ENCODE results near the gene PACS1. TPM values are rescaled to one million over a fixed set of nuclear protein-coding genes. Genes with fewer than 3 reads are reported as not detected.

Gene PACS1
- total RNA-seq, 1 donor from 2014 or later, result 75.6 TPM

- Mint-ChIP-seq H3K27ac (no peak overlapping the region), H3K27me3 (ENCODE audit: low read depth) (no peaks in the 10 kb centered on the region), H3K9me3 (no peaks in the 10 kb centered on the region), H3K4me1 (ENCODE audit: low read depth) (peaks cover 13% of the 10 kb centered on the region), H3K36me3 (ENCODE audit: low read depth) (peaks cover 39% of the 10 kb centered on the region), H3K4me3 (ENCODE audit: low read depth) (no peak overlapping the region)
- no peak for DNase-seq (ENCODE audit: low spot score)
- intact Hi-C loops (cut with micrococcal nuclease), result no loop called here
Observed at GRCh38 chr11:66226101-66226500, 156.0 kb downstream of the PACS1 start.

GRCh38 chr11:66227700-66228099 is 157.6 kb downstream of the PACS1 start:
- Mint-ChIP-seq H3K9me3 (no peaks in the 10 kb centered on the region), H3K36me3 (ENCODE audit: low read depth) (peaks cover 41% of the 10 kb centered on the region), H3K4me3 (ENCODE audit: low read depth) (no peak overlapping the region), H3K4me1 (ENCODE audit: low read depth) (peaks cover 3% of the 10 kb centered on the region), H3K27ac (no peak overlapping the region), H3K27me3 (ENCODE audit: low read depth) (no peaks in the 10 kb centered on the region)
- intact Hi-C loops (cut with micrococcal nuclease), result no loop called here
- DNase-seq (ENCODE audit: low spot score), result no peak

- Mint-ChIP-seq H3K9me3 (no peaks in the 10 kb centered on the region), H3K27me3 (ENCODE audit: low read depth) (no peaks in the 10 kb centered on the region), H3K4me1 (ENCODE audit: low read depth) (peaks cover 3% of the 10 kb centered on the region), H3K27ac (no peak overlapping the region), H3K36me3 (ENCODE audit: low read depth) (peaks cover 47% of the 10 kb centered on the region), H3K4me3 (ENCODE audit: low read depth) (no peak overlapping the region)
- DNase-seq (ENCODE audit: low spot score), result no peak
- intact Hi-C loops (cut with micrococcal nuclease), result no loop called here
Observed at GRCh38 chr11:66228521-66228920, 158.4 kb downstream of the PACS1 start.

GRCh38 chr11:66230156-66230555 is 160.1 kb downstream of the PACS1 start:
- DNase-seq (ENCODE audit: low spot score), result no peak
- H3K27ac Mint-ChIP-seq, result no peak overlapping the region
- H3K27me3 Mint-ChIP-seq (ENCODE audit: low read depth), result no peaks in the 10 kb centered on the region
- no peak overlapping the region for H3K4me3 Mint-ChIP-seq (ENCODE audit: low read depth)
- intact Hi-C loops (cut with micrococcal nuclease), result no loop called here
- H3K9me3 Mint-ChIP-seq, result no peaks in the 10 kb centered on the region
- H3K4me1 Mint-ChIP-seq (ENCODE audit: low read depth), result peaks cover 3% of the 10 kb centered on the region
- peaks cover 56% of the 10 kb centered on the region for H3K36me3 Mint-ChIP-seq (ENCODE audit: low read depth)

GRCh38 chr11:66230978-66231377 is 160.9 kb downstream of the PACS1 start:
- Mint-ChIP-seq H3K27ac (no peak overlapping the region), H3K4me3 (ENCODE audit: low read depth) (no peak overlapping the region), H3K4me1 (ENCODE audit: low read depth) (peaks cover 3% of the 10 kb centered on the region), H3K9me3 (no peaks in the 10 kb centered on the region), H3K27me3 (ENCODE audit: low read depth) (no peaks in the 10 kb centered on the region), H3K36me3 (ENCODE audit: low read depth) (peaks cover 61% of the 10 kb centered on the region)
- DNase-seq (ENCODE audit: low spot score), result no peak
- intact Hi-C loops (cut with micrococcal nuclease), result no loop called here

GRCh38 chr11:66231561-66231960 is 161.5 kb downstream of the PACS1 start:
- H3K4me1 Mint-ChIP-seq (ENCODE audit: low read depth), result no peaks in the 10 kb centered on the region
- no peak for DNase-seq (ENCODE audit: low spot score)
- no peak overlapping the region for H3K27ac Mint-ChIP-seq
- H3K36me3 Mint-ChIP-seq (ENCODE audit: low read depth), result peaks cover 61% of the 10 kb centered on the region
- H3K27me3 Mint-ChIP-seq (ENCODE audit: low read depth), result no peaks in the 10 kb centered on the region
- no peaks in the 10 kb centered on the region for H3K9me3 Mint-ChIP-seq
- intact Hi-C loops (cut with micrococcal nuclease), result no loop called here
- H3K4me3 Mint-ChIP-seq (ENCODE audit: low read depth), result no peak overlapping the region

- no peak overlapping the region for H3K27ac Mint-ChIP-seq
- no peaks in the 10 kb centered on the region for H3K4me1 Mint-ChIP-seq (ENCODE audit: low read depth)
- no peaks in the 10 kb centered on the region for H3K27me3 Mint-ChIP-seq (ENCODE audit: low read depth)
- intact Hi-C loops (cut with micrococcal nuclease), result no loop called here
- H3K4me3 Mint-ChIP-seq (ENCODE audit: low read depth), result no peak overlapping the region
- no peak for DNase-seq (ENCODE audit: low spot score)
- peaks cover 59% of the 10 kb centered on the region for H3K36me3 Mint-ChIP-seq (ENCODE audit: low read depth)
- H3K9me3 Mint-ChIP-seq, result no peaks in the 10 kb centered on the region
Observed at GRCh38 chr11:66232769-66233168, 162.7 kb downstream of the PACS1 start.

GRCh38 chr11:66233301-66233700 is 163.2 kb downstream of the PACS1 start:
- intact Hi-C loops (cut with micrococcal nuclease), result no loop called here
- no peak for DNase-seq (ENCODE audit: low spot score)
- no peaks in the 10 kb centered on the region for H3K4me1 Mint-ChIP-seq (ENCODE audit: low read depth)
- H3K9me3 Mint-ChIP-seq, result no peaks in the 10 kb centered on the region
- no peak overlapping the region for H3K4me3 Mint-ChIP-seq (ENCODE audit: low read depth)
- H3K27me3 Mint-ChIP-seq (ENCODE audit: low read depth), result no peaks in the 10 kb centered on the region
- H3K27ac Mint-ChIP-seq, result no peak overlapping the region
- peaks cover 53% of the 10 kb centered on the region for H3K36me3 Mint-ChIP-seq (ENCODE audit: low read depth)

GRCh38 chr11:66235141-66235540 is 165.1 kb downstream of the PACS1 start:
- Mint-ChIP-seq H3K27ac (no peak overlapping the region), H3K4me1 (ENCODE audit: low read depth) (no peaks in the 10 kb centered on the region), H3K9me3 (no peaks in the 10 kb centered on the region), H3K27me3 (ENCODE audit: low read depth) (no peaks in the 10 kb centered on the region), H3K4me3 (ENCODE audit: low read depth) (no peak overlapping the region), H3K36me3 (ENCODE audit: low read depth) (peaks cover 57% of the 10 kb centered on the region)
- no peak for DNase-seq (ENCODE audit: low spot score)
- intact Hi-C loops (cut with micrococcal nuclease), result no loop called here

- Mint-ChIP-seq H3K4me3 (ENCODE audit: low read depth) (no peak overlapping the region), H3K27ac (no peak overlapping the region), H3K9me3 (no peaks in the 10 kb centered on the region), H3K4me1 (ENCODE audit: low read depth) (no peaks in the 10 kb centered on the region), H3K27me3 (ENCODE audit: low read depth) (no peaks in the 10 kb centered on the region), H3K36me3 (ENCODE audit: low read depth) (peaks cover 51% of the 10 kb centered on the region)
- intact Hi-C loops (cut with micrococcal nuclease), result no loop called here
- no peak for DNase-seq (ENCODE audit: low spot score)
Observed at GRCh38 chr11:66237867-66238266, 167.8 kb downstream of the PACS1 start.

- DNase-seq (ENCODE audit: low spot score), result no peak
- Mint-ChIP-seq H3K9me3 (no peaks in the 10 kb centered on the region), H3K36me3 (ENCODE audit: low read depth) (peaks cover 45% of the 10 kb centered on the region), H3K27me3 (ENCODE audit: low read depth) (no peaks in the 10 kb centered on the region), H3K4me3 (ENCODE audit: low read depth) (no peak overlapping the region), H3K27ac (no peak overlapping the region), H3K4me1 (ENCODE audit: low read depth) (no peaks in the 10 kb centered on the region)
- intact Hi-C loops (cut with micrococcal nuclease), result no loop called here
Observed at GRCh38 chr11:66238786-66239413, 168.8 kb downstream of the PACS1 start.

GRCh38 chr11:66239511-66239910 is 169.4 kb downstream of the PACS1 start:
- intact Hi-C loops (cut with micrococcal nuclease), result no loop called here
- no peak overlapping the region for H3K4me3 Mint-ChIP-seq (ENCODE audit: low read depth)
- no peak overlapping the region for H3K27ac Mint-ChIP-seq
- no peaks in the 10 kb centered on the region for H3K4me1 Mint-ChIP-seq (ENCODE audit: low read depth)
- no peak for DNase-seq (ENCODE audit: low spot score)
- H3K9me3 Mint-ChIP-seq, result no peaks in the 10 kb centered on the region
- H3K36me3 Mint-ChIP-seq (ENCODE audit: low read depth), result peaks cover 42% of the 10 kb centered on the region
- H3K27me3 Mint-ChIP-seq (ENCODE audit: low read depth), result no peaks in the 10 kb centered on the region

- Mint-ChIP-seq H3K4me3 (ENCODE audit: low read depth) (no peak overlapping the region), H3K27ac (no peak overlapping the region)
Observed at GRCh38 chr11:66239998-66240780, 170.1 kb downstream of the PACS1 start.

More at GRCh38 chr11:66239998-66240780, 170.1 kb downstream of the PACS1 start:
- H3K36me3 Mint-ChIP-seq (ENCODE audit: low read depth), result peaks cover 40% of the 10 kb centered on the region
- no peaks in the 10 kb centered on the region for H3K27me3 Mint-ChIP-seq (ENCODE audit: low read depth)
- no peaks in the 10 kb centered on the region for H3K4me1 Mint-ChIP-seq (ENCODE audit: low read depth)
- no peak for DNase-seq (ENCODE audit: low spot score)
- intact Hi-C loops (cut with micrococcal nuclease), result no loop called here
- H3K9me3 Mint-ChIP-seq, result no peaks in the 10 kb centered on the region

All from activated T-helper 2 cell treated with anti-CD3 and anti-CD28 coated beads, Interferon-gamma antibody, Interleukin-2, Interleukin-4, amounts not matched to agents 10 μg/mL and 5 μg/mL and 100 μg/mL, durations not matched to agents 14 hours and 24 hours and 36 hours (primary cell).